Measurements from ENCODE around the gene SH2D3A. TPM values are rescaled to one million over a fixed set of nuclear protein-coding genes. Genes with fewer than 3 reads are reported as not detected.
A peak's percentile ranks its signal among the peaks of the same experiment; 100 is the strongest.

The SH2D3A gene
- total RNA-seq, 4 donors from 2014 or later = 41.4 to 127 (median 55.5) TPM

GRCh38 chr19:6731822-6732221, 35.4 kb downstream of the SH2D3A start:
- 80 to 90% methylated on average over 3 to 21 of the region's 22 CpGs for WGBS, 2 donors (ENCODE audit: low coverage in 1 of 2)
- no peak for DNase-seq
- intact Hi-C loops (cut with DNase I; ENCODE audit: low total_unique reads) (no loop called here), in situ Hi-C loops (cut with MboI; ENCODE audit: low pct_ligation_motif_present in 1 of 4, low pct_unique_long_range_greater_than_20kb in 1 of 4, low sequenced_read_pairs in 3 of 4) (loop anchor here in 2 of 4 donors (10.0 to 25.0 kb wide), 2 partner anchors 130 to 207 kb away; no protein-coding TSS in a partner anchor)
- Histone ChIP-seq H3K27ac (no peak overlapping the region), H3K36me3 (no peaks in the 10 kb centered on the region), H3K27me3 (no peaks in the 10 kb centered on the region), H3K4me1 (peaks cover 9 to 30% (median 10%) of the 10 kb centered on the region in 4 donors), H3K9me3 (no peaks in the 10 kb centered on the region), H3K4me3 (no peak overlapping the region)
- TF ChIP-seq POLR2A (IDR thresholded peaks at IDR 0.05) = no peak
- no peak for TF ChIP-seq POLR2AphosphoS5 (IDR thresholded peaks at IDR 0.05)
- no peak for TF ChIP-seq CTCF (IDR thresholded peaks at IDR 0.05)

- no peak for TF ChIP-seq CTCF (IDR thresholded peaks at IDR 0.05)
- no peak for TF ChIP-seq EP300 (IDR thresholded peaks at IDR 0.05; ENCODE audit: low read depth)
- TF ChIP-seq POLR2A (IDR thresholded peaks at IDR 0.05) = no peak
- TF ChIP-seq POLR2AphosphoS5 (IDR thresholded peaks at IDR 0.05) = no peak
- H3K36me3 ChIP-seq = no peaks in the 10 kb centered on the region
- DNase-seq = no peak
- H3K27ac ChIP-seq = peak overlapping the region; percentile 63 to 72 (median 68)
- WGBS, 2 donors (ENCODE audit: low coverage in 1 of 2) = 72 to 92% methylated on average over 4 to 21 of the region's 30 CpGs
- peak overlapping the region in 1 of 4 donors; percentile 28 for H3K4me3 ChIP-seq
- peaks cover 5 to 27% (median 7%) of the 10 kb centered on the region in 4 donors for H3K4me1 ChIP-seq
- intact Hi-C loops (cut with DNase I; ENCODE audit: low total_unique reads) = no loop called here
- H3K9me3 ChIP-seq = no peaks in the 10 kb centered on the region
- no peaks in the 10 kb centered on the region for H3K27me3 ChIP-seq
- in situ Hi-C loops (cut with MboI; ENCODE audit: low pct_ligation_motif_present in 1 of 4, low pct_unique_long_range_greater_than_20kb in 1 of 4, low sequenced_read_pairs in 3 of 4) = loop anchor here in 2 of 4 donors (10.0 to 25.0 kb wide), 2 partner anchors 131 to 206 kb away; no protein-coding TSS in a partner anchor
Observed at GRCh38 chr19:6730941-6731670, 36.1 kb downstream of the SH2D3A start.

- peak overlapping the region; percentile 68 to 72 (median 68) for H3K27ac ChIP-seq
- peak overlapping the region; percentile 1 to 28 (median 22) for H3K4me3 ChIP-seq
- peak; percentile 94 for DNase-seq
- no peaks in the 10 kb centered on the region for H3K9me3 ChIP-seq
- intact Hi-C loops (cut with DNase I; ENCODE audit: low total_unique reads) = no loop called here
- H3K36me3 ChIP-seq = no peaks in the 10 kb centered on the region
- WGBS, 2 donors (ENCODE audit: low coverage in 1 of 2) = 0 to 52% methylated on average over 2 to 17 of the region's 27 CpGs
- peaks cover 0 to 19% (median 0%) of the 10 kb centered on the region in 4 donors for H3K4me1 ChIP-seq
- H3K27me3 ChIP-seq = no peaks in the 10 kb centered on the region
- no peak for TF ChIP-seq POLR2A (IDR thresholded peaks at IDR 0.05)
- in situ Hi-C loops (cut with MboI; ENCODE audit: low pct_ligation_motif_present in 1 of 4, low pct_unique_long_range_greater_than_20kb in 1 of 4, low sequenced_read_pairs in 3 of 4) = loop anchor here in 2 of 4 donors (10.0 to 25.0 kb wide), 2 partner anchors 132 to 205 kb away; no protein-coding TSS in a partner anchor
Observed at GRCh38 chr19:6730153-6730804, 37.0 kb downstream of the SH2D3A start.

- Histone ChIP-seq H3K36me3 (no peaks in the 10 kb centered on the region), H3K9me3 (no peaks in the 10 kb centered on the region), H3K4me3 (peak overlapping the region; percentile 1 to 28 (median 22)), H3K27ac (peak overlapping the region; percentile 68 to 72 (median 68)), H3K27me3 (no peaks in the 10 kb centered on the region), H3K4me1 (peaks cover 0 to 17% (median 0%) of the 10 kb centered on the region in 4 donors)
- intact Hi-C loops (cut with DNase I; ENCODE audit: low total_unique reads) = no loop called here
- in situ Hi-C loops (cut with MboI; ENCODE audit: low pct_ligation_motif_present in 1 of 4, low pct_unique_long_range_greater_than_20kb in 1 of 4, low sequenced_read_pairs in 3 of 4) = loop anchor here in 2 of 4 donors (10.0 to 25.0 kb wide), 2 partner anchors 133 to 205 kb away; no protein-coding TSS in a partner anchor
- no peak for DNase-seq
- no peak for TF ChIP-seq CTCF (IDR thresholded peaks at IDR 0.05)
- TF ChIP-seq POLR2AphosphoS5 (IDR thresholded peaks at IDR 0.05) = no peak
- TF ChIP-seq POLR2A (IDR thresholded peaks at IDR 0.05) = no peak
- no peak for TF ChIP-seq EP300 (IDR thresholded peaks at IDR 0.05; ENCODE audit: low read depth)
- 84 to 88% methylated on average over 16 to 23 of the region's 23 CpGs for WGBS, 2 donors (ENCODE audit: low coverage in 1 of 2)
Observed at GRCh38 chr19:6729573-6730152, 37.6 kb downstream of the SH2D3A start.
